ENCODE results near the gene PHLPP2. TPM values are rescaled to one million over a fixed set of nuclear protein-coding genes. Genes with fewer than 3 reads are reported as not detected.

Gene PHLPP2, protein sequence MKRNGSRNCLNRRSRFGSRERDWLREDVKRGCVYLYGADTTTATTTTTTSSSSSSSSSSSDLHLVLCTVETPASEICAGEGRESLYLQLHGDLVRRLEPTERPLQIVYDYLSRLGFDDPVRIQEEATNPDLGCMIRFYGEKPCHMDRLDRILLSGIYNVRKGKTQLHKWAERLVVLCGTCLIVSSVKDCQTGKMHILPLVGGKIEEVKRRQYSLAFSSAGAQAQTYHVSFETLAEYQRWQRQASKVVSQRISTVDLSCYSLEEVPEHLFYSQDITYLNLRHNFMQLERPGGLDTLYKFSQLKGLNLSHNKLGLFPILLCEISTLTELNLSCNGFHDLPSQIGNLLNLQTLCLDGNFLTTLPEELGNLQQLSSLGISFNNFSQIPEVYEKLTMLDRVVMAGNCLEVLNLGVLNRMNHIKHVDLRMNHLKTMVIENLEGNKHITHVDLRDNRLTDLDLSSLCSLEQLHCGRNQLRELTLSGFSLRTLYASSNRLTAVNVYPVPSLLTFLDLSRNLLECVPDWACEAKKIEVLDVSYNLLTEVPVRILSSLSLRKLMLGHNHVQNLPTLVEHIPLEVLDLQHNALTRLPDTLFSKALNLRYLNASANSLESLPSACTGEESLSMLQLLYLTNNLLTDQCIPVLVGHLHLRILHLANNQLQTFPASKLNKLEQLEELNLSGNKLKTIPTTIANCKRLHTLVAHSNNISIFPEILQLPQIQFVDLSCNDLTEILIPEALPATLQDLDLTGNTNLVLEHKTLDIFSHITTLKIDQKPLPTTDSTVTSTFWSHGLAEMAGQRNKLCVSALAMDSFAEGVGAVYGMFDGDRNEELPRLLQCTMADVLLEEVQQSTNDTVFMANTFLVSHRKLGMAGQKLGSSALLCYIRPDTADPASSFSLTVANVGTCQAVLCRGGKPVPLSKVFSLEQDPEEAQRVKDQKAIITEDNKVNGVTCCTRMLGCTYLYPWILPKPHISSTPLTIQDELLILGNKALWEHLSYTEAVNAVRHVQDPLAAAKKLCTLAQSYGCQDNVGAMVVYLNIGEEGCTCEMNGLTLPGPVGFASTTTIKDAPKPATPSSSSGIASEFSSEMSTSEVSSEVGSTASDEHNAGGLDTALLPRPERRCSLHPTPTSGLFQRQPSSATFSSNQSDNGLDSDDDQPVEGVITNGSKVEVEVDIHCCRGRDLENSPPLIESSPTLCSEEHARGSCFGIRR (N-terminal part only)
- 2.5 TPM for polyA plus RNA-seq (2012; ENCODE audit: insufficient read depth, insufficient read length)

DNA sequence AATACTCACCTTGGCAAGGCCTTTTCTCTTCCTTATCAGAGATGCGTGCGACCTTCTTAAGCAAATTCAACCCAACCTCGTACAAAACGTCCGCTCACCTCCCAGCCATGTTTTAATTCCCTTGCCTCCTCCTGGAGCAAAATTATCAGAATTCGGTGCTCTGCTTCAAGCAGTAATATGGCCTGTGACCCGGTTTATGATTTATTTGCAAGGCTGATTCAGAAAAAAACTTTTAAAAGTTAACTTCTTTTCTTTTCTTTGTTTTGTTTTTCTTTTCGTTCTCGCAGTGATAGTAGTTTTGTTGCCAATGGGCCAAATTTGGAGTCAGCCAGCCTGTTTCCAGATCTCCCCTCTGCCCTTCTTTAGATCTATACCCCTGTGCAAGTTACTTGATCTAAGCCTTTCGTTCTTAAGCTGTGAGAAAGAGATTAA lies at the start of gene PHLPP2:
Gene PHLPP2 (minus strand): TSS at position 382 of the 432 bp plus-strand sequence. CDS start 9,906 bp downstream, outside the sequence.
- DNase-seq (ENCODE audit: low read depth, low spot score) = no peak
- peak within 1 kb of the TSS; percentile 67 for H3K4me3 ChIP-seq (ENCODE audit: low read length)

DNA sequence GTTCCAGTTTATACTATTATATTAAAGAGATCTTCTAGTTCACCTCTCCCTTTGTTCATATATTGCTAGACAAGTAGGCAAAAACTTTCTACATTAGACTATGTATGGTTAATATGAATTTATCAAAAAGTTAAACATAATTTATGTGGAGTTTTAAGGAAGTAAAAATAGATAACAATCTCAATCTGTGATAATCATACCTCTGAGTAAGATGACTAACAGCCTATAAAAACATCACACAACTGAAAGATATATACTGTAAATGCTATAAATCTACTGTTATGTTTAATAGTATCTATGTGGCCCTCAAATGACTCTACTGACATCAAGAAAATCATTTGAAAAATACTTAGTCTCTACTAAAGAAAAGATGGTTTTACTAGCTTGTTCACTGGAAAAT lies 47.1 kb upstream of the PHLPP2 start:
- H3K4me3 ChIP-seq (ENCODE audit: low read length) = no peak overlapping the region

DNA sequence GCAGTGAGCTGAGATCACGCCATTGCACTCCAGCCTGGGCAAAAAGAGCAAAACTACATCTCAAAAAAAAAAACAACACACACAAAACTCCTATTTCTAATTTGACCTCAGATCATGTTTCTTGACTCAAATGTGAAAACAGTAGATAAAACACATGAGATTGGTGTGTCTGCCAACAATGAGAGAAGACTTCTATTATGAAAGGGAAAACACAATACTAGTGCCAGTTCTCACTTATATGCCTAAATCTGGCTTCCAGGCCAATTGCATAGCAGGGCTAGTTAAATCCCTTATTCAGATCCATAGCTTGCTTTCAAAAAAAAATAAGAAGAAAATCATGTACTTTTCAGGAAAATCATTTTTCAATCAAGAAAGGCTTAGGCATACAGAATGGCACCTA lies 44.7 kb upstream of the PHLPP2 start:
- DNase-seq (ENCODE audit: low read depth, low spot score) = no peak

More for the DNA sequence above, 47.1 kb upstream of the PHLPP2 start:
- no peak for DNase-seq (ENCODE audit: low read depth, low spot score)

DNA sequence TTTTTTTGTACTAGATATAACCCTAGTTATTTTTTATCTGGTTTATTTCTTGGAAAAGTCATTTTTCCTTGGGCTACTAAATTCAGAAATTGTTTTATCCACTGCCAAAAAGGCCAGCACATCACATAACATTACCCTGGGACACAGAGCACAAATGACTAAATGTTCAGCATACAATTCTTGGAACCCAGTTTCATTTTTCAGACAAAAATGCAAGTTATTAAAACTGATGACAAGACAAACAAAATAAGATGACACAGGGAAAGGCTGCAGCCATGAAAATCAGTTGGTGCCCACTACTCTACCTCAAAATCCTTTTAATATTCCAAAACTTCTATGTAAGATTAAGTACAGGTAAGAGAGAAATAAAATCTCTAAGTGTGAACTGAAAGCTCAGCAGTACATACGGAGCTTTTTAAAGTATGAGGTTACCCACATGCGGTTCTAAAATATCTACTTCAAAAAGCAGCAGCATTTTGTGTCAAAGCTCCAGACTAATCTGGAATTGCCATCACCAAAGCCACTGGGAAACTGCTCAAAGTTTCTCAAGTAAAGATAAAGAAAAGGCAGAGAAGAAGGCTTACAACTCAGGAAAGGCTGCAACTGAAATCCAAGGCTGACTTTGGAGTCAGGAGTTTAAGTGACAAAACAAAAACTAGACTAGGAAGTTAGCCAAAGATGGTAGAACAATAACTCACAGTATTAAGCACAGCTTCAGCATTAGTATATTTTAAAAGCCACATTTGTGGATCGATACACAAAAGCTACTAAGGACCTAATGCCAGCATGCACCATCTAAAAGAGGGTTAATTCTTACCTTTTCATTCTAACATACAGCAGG lies 42.8 kb upstream of the PHLPP2 start:
- peak; percentile 55 for DNase-seq (ENCODE audit: low read depth, low spot score)
- no peak overlapping the region for H3K4me3 ChIP-seq (ENCODE audit: low read length)

More for the DNA sequence above, 44.7 kb upstream of the PHLPP2 start:
- no peak overlapping the region for H3K4me3 ChIP-seq (ENCODE audit: low read length)

DNA sequence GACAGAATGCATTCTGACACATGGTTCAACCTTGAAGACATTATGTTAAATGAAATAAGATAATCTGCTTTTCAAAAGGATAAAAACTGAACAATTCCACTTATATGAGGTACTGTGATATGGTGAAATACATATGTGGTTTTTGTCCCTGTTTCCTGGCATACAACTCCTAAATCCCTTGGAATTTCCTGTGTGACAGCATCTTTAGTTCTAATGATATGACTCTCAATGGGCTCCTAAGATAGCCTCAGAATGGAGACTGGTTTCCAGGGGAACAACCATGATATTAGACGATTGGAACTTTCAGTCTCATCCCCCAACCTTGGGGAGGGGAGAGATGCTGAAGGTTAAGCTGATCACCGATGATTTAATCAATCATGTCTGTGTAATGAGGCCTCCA lies 37.7 kb upstream of the PHLPP2 start:
- no peak overlapping the region for H3K4me3 ChIP-seq (ENCODE audit: low read length)
- DNase-seq (ENCODE audit: low read depth, low spot score) = no peak

DNA sequence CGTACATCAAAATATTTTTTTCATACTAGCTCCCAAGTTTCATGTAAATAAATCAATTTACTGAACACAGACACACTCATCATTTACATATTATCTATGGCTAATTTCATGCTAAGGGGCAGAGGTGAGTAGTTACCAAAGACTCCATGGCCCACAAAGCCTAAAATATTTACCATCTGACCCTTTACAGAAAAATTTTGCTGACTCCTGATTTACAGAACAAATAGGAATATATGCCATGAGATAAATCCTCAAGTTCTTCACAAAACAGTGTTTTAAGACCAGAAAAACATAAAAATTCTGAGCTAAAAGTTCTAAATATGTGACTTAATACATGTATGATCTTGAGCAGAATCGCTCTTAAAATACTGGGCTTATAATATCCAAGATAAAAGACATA lies 36.6 kb upstream of the PHLPP2 start:
- no peak overlapping the region for H3K4me3 ChIP-seq (ENCODE audit: low read length)
- no peak for DNase-seq (ENCODE audit: low read depth, low spot score)

DNA sequence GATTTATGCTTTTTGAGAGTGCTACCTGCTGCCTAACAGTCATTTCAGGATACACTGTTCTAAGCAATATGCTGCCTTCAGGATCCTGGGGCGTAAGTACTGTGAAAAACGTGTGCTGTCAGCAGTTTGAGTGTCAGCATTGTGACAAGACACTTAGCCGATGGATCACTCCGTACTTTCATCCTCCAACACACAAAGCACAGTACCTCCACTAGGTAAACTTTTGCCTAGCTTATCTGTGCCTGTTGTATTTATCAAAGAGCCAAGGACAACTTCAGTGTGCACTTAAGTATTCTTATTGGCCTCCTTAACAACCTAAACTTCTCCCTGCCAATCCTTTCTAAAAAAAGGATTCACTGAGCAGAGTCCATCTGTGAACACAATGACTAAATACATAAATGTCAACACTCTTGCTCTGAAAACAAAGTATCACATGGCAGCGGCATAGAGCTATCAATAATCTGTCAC lies 33.8 kb upstream of the PHLPP2 start:
- no peak for DNase-seq (ENCODE audit: low read depth, low spot score)

DNA sequence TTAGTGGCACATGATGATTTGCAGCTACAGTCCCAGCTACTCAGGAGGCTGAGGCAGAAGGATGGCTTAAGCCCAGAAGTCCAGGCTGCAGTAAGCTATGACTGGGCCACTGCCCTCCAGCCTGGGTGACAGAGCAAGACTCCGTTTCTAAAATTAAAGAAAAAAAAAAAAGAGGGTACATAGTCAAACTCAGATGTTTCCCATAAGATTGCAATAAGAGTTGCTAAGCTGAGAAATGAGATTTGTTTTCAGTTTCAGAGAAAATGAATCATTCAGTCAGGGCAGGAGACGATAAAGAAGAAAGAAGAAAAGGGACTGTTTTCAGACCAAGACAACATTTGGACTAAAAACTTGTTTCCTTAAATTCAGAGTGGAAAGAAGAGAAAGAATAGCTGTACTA lies 30.2 kb upstream of the PHLPP2 start:
- no peak overlapping the region for H3K4me3 ChIP-seq (ENCODE audit: low read length)
- DNase-seq (ENCODE audit: low read depth, low spot score) = no peak

More for the DNA sequence above, 33.8 kb upstream of the PHLPP2 start:
- no peak overlapping the region for H3K4me3 ChIP-seq (ENCODE audit: low read length)

DNA sequence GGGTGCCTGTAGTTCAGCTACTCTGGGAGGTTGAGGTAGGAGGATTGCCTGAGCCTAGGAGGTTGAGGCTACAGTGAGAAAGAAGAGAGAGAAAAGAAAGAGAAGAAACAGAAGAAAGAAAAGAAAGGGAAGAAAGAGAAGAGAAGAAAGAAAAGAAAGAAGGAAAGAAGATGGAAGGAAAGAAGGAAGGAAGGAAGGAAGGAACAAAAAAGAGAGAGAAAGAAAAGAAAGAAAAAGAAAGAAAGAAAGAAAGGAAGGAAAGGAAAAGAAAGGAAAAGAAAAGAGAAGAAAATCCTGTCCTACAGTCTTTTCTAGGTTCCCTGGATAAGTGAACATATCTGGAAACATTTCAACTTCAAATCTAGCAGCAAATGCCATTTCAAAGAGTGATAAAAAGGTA lies 29.6 kb upstream of the PHLPP2 start:
- no peak overlapping the region for H3K4me3 ChIP-seq (ENCODE audit: low read length)
- no peak for DNase-seq (ENCODE audit: low read depth, low spot score)

DNA sequence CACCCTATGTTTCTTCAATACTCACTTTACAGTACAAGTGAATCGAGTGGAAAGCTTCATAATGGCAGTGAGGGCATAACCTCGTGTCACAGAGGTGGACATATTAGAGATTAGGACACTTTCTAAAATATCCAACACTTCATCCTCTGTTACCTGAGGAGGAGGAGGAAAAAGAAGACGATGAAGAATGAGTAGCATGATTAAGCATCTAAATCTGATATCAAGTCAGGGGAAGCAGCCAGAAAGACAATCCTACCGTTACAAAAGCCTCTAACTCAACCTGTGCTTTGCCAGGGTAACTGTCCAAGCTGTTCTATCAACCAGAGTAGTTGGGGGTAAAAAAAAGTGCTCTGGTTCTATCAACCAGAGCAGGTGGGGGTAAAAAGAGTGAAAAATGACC lies 23.7 kb upstream of the PHLPP2 start:
- no peak for DNase-seq (ENCODE audit: low read depth, low spot score)

DNA sequence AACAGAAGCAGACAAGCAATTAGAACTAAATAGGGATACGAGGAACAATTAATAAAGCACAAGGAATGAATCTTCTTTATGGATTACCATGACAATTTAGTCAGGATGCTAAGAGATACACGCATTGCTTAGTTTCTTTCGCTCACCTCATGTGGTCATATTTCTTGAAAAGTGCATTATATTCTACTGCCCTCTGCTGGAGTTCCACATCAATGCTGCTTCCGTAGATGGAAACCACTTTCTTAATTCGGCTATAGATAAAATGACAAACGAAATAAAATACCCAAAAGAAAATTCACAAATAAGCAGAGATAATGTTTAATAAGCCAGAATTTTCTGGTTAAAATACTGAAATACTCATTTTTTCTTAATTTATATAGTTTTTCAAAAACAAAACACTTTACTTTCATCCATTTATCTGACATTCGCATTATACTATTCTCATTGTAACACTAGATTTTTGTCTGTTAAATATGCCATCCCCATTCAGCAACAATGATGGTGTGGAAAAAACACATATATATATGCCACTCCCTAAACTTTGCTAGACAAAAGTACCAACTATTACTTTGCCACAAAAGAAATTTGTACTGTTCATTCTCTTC lies 22.0 kb upstream of the PHLPP2 start:
- no peak overlapping the region for H3K4me3 ChIP-seq (ENCODE audit: low read length)
- DNase-seq (ENCODE audit: low read depth, low spot score) = peak; percentile 42

More for the DNA sequence above, 23.7 kb upstream of the PHLPP2 start:
- no peak overlapping the region for H3K4me3 ChIP-seq (ENCODE audit: low read length)

DNA sequence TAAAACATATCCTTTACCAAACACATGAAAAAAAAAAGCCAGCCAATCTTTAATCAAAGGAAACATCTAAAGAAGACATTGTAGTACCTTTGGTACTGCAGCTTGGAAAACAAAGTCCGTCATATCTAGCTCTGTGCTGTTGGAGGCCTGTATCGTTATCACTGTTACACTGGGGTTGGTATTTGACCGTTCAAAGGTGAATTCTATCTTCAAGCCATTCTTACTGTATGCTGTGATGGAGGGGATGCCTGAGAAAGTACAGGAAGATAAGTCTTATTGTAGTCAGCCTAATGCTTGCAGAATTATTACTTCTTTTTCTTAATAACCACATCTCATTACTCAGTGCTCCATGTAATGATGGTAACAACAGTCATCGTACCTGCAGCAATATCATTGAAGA lies 14.4 kb upstream of the PHLPP2 start:
- H3K4me3 ChIP-seq (ENCODE audit: low read length) = no peak overlapping the region
- DNase-seq (ENCODE audit: low read depth, low spot score) = no peak

DNA sequence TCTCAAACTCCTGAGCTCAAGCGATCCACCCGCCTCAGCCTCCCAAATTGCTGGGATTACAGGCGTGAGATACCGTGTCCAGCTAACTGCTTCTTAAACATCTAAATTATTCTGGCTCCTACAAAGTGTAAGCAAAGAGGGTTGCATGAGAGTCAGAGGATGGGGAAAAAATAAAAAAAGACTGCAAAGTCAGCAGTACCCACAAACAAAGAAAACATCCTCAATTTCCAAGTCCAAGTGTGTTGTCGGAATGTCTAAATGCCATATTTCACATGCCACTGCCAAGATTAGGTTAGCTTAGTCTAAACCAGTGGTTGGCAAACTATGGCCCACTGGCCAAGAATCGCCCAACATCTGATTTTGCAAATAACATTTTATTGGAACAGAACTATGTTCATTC lies 13.0 kb upstream of the PHLPP2 start:
- no peak for DNase-seq (ENCODE audit: low read depth, low spot score)
- H3K4me3 ChIP-seq (ENCODE audit: low read length) = no peak overlapping the region

DNA sequence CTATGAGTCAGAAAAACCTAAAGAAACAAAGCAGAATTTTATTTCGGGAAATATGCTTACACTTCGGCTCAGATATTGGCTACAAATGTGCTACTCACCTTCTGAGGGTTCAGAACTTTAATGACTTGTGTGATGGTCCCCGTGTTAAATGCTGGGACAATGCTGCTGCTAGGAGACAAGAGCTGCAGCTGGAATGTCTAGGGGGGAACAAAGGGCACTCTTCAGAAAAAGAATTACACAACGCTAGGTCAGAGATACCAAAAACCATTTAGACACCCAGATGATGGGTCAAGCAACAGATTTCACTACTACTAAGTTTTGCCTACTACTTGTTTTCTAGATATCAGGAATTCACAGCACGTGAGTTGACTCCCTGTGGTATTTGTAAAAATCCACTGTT lies 10.0 kb upstream of the PHLPP2 start:
- no peak overlapping the region for H3K4me3 ChIP-seq (ENCODE audit: low read length)
- DNase-seq (ENCODE audit: low read depth, low spot score) = no peak

DNA sequence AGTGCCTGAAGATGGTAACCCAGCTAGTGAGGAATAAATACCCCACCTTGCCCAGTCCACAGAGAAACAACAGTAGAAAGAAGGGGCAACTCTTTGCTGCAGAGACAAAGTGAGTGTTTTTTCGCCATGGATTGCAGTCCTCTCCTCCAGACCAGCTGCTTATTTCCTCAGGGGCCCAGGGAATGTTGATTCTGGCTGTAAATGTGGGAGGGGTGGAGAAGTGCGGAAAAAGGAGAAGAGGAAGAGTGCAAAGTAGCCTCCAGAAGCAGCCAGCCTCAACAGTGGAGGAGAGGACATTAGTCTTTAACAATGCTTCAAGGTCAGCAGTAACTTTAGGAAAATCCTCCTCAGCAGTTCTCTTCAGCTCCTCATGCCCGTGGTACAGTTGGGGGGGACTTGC lies 8.1 kb upstream of the PHLPP2 start:
- no peak overlapping the region for H3K4me3 ChIP-seq (ENCODE audit: low read length)
- DNase-seq (ENCODE audit: low read depth, low spot score) = no peak

DNA sequence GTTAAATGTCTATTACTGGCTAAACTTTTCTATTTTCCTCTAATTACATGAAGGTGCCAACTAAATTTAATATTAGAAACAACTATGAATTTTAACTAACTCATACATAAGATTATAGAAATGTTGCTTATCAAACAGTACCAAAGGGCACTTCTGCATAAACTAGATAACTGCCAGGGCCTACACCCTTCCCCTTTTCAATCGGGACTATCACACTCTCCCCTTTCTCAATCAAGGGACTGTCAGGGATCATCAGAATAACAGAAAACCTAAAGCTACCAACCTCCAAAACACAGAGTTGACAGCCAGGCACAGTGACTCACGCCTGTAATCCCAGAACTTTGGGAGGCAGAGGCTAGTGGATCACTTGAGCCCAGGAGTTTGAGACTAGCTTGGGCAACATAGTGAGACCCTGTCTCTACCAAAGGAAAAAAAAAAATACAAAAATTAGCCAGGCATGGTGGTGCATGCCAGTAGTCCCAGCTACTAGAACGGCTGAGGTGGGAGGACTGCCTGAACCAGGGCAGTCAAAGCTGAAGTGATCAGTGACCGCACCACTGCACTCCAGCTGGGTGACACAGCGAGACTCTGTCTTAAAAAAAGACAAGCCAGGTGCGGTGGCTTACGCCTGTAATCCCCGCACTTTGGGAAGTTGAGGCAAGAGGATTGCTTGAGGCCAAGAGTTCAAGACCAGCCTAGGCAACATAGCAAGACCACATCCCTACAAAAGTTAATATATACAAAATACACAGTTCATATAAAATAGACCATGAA lies 3.2 kb upstream of the PHLPP2 start:
- no peak for DNase-seq (ENCODE audit: low read depth, low spot score)
- H3K4me3 ChIP-seq (ENCODE audit: low read length) = no peak overlapping the region

Measured in Jurkat, Clone E6-1 (cell line).